ENCODE results near the gene PTGIS.

The PTGIS gene

GRCh38 chr20:49584418-49585382, 16.8 kb upstream of the PTGIS start:
- Histone ChIP-seq H3K36me3 (no peaks in the 10 kb centered on the region), H3K9me3 (peaks cover 3% of the 10 kb centered on the region), H3K4me3 (ENCODE audit: low read depth, low read length) (no peak overlapping the region), H3K4me1 (no peaks in the 10 kb centered on the region), H3K27me3 (no peaks in the 10 kb centered on the region)
- no peak for DNase-seq
- TF ChIP-seq, protein P1, sequence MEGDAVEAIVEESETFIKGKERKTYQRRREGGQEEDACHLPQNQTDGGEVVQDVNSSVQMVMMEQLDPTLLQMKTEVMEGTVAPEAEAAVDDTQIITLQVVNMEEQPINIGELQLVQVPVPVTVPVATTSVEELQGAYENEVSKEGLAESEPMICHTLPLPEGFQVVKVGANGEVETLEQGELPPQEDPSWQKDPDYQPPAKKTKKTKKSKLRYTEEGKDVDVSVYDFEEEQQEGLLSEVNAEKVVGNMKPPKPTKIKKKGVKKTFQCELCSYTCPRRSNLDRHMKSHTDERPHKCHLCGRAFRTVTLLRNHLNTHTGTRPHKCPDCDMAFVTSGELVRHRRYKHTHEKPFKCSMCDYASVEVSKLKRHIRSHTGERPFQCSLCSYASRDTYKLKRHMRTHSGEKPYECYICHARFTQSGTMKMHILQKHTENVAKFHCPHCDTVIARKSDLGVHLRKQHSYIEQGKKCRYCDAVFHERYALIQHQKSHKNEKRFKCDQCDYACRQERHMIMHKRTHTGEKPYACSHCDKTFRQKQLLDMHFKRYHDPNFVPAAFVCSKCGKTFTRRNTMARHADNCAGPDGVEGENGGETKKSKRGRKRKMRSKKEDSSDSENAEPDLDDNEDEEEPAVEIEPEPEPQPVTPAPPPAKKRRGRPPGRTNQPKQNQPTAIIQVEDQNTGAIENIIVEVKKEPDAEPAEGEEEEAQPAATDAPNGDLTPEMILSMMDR (IDR thresholded peaks at IDR 0.05; ENCODE audit: low read depth, low read length), result no peak

DNA sequence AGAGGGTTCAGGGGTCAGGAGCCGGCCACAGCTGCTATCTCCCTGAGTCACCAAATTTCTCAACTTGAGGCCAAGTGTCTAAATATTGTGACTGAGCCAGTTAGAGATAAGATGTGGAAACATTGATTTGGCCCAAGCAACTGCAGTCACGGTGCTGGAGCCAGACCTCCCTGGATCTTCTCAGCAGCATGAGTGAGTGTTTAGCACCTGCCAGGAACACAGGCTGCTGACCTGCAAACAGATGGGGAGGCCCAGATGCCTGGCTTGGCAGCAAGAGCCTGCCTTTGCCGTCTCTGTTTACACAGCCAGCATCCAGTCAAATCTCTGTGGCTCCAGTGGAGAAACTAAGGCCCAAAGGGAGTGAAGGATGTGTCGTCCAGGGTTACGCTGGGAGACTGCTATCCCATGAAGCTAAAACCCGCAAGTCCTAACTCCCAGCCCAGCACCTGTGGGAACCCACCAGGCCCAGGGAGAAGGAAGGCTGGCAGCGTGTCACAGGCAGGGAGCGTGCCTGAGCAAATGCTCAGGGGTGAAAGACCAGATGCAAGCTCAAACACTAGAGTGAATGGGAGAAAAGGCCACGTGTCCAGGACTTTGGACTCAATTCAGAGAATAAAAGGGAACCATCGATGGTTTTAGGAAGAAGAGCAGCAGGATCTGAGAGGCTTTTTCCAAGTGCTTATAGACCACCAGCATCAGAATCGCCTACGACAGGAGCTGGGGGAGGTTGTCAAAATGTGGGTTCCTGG, 15.9 kb upstream of the PTGIS start:
- H3K27me3 ChIP-seq, result no peaks in the 10 kb centered on the region
- no peak overlapping the region for H3K4me3 ChIP-seq (ENCODE audit: low read depth, low read length)
- H3K9me3 ChIP-seq, result peaks cover 3% of the 10 kb centered on the region
- H3K4me1 ChIP-seq, result no peaks in the 10 kb centered on the region
- no peaks in the 10 kb centered on the region for H3K36me3 ChIP-seq
- DNase-seq, result peak; percentile 31
- TF ChIP-seq, protein P1 (IDR thresholded peaks at IDR 0.05; ENCODE audit: low read depth, low read length), result no peak

- H3K27me3 ChIP-seq, result no peaks in the 10 kb centered on the region
- DNase-seq, result no peak
- no peaks in the 10 kb centered on the region for H3K4me1 ChIP-seq
- peaks cover 3% of the 10 kb centered on the region for H3K9me3 ChIP-seq
- H3K36me3 ChIP-seq, result no peaks in the 10 kb centered on the region
- no peak overlapping the region for H3K4me3 ChIP-seq (ENCODE audit: low read depth, low read length)
- TF ChIP-seq, protein P1 (IDR thresholded peaks at IDR 0.05; ENCODE audit: low read depth, low read length), result no peak
These were observed 15.4 kb upstream of the PTGIS start for GRCh38 chr20:49583343-49583668.

DNA sequence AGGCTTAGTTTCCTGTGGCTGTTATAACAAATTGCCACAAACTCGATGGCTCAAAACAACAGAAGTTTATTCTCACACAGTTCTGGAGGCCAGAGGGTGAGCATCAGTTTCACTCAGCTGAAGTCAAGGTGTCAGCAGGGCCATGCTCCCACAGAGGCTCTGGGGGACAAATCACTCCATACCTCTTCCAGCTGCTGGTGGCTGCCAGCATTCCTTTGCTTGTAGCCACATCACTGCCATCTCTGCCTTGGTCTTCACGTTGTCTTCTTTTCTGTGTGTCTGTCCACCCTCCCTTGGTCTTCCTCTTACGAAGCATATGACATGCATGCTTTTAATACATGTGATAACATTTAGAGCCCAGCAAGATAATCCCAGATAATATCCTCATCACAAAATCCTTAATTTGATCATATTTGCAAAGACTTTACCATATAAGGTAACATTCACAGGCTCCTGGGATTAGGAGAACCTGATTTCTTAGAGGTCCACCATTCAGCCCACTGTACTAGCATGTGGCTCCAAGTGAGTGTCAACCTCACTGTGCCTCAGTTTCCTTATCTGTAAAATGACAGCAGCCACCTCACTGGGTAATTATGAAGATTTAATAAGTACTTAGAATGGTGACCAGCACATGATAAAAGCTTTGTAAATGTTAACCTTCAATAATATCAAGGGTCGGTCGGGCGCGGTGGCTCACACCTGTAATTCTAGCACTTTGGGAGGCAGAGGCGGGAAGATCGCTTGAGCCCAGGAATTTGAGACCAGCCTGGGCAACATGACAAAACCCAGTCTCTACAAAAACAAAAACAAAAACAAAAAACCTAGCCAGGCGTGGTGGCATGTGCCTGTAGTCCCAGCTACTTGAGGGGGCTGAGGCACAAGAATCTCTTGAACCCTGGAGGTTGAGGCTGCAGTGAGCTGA, 14.7 kb upstream of the PTGIS start:
- DNase-seq, result no peak
- no peaks in the 10 kb centered on the region for H3K27me3 ChIP-seq
- H3K36me3 ChIP-seq, result no peaks in the 10 kb centered on the region
- no peaks in the 10 kb centered on the region for H3K4me1 ChIP-seq
- no peak overlapping the region for H3K4me3 ChIP-seq (ENCODE audit: low read depth, low read length)
- TF ChIP-seq, protein P1 (IDR thresholded peaks at IDR 0.05; ENCODE audit: low read depth, low read length), result no peak
- peaks cover 3% of the 10 kb centered on the region for H3K9me3 ChIP-seq

DNA sequence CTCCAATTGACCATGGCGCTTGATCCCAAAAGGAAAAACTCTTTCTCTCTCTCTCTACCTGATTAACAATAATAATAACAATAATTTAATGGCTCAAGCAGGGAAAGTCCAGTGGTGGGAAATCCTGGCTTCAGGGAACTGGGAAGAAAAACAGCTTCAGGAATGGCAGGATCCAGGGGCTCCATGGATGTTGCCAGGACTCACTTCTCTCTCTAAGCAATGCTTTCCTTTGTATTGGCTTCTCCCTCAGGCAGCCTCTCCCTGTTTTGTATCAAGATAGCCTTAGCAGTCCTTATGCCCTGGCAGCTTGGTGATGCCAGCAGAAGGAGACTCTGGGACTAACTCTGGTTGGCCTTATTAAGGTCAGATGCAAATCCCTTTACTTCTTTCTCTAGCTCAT, 13.5 kb upstream of the PTGIS start:
- Histone ChIP-seq H3K27me3 (no peaks in the 10 kb centered on the region), H3K9me3 (peaks cover 3% of the 10 kb centered on the region), H3K4me3 (ENCODE audit: low read depth, low read length) (no peak overlapping the region), H3K36me3 (no peaks in the 10 kb centered on the region), H3K4me1 (no peaks in the 10 kb centered on the region)
- DNase-seq, result no peak
- TF ChIP-seq, protein P1 (IDR thresholded peaks at IDR 0.05; ENCODE audit: low read depth, low read length), result no peak

All from BE2C (cell line).